ENCODE measurements around the gene RBBP4. TPM values are rescaled to one million over a fixed set of nuclear protein-coding genes. Genes with fewer than 3 reads are reported as not detected.
A peak's percentile ranks its signal among the peaks of the same experiment; 100 is the strongest.

The RBBP4 gene
- total RNA-seq, 1 experiment from 2014 or later: 141 TPM

- Histone ChIP-seq H3K27me3 (no peaks in the 10 kb centered on the region), H3K4me3 (no peak overlapping the region), H3K9me3 (no peaks in the 10 kb centered on the region), H3K36me3 (no peaks in the 10 kb centered on the region)
- DNase-seq: no peak
Measured at GRCh38 chr1:32727876-32728275, 76.9 kb downstream of the RBBP4 start.

GRCh38 chr1:32728413-32729077 is 77.5 kb downstream of the RBBP4 start:
- H3K27me3 ChIP-seq: no peaks in the 10 kb centered on the region
- H3K4me3 ChIP-seq: no peak overlapping the region
- H3K36me3 ChIP-seq: no peaks in the 10 kb centered on the region
- no peak for DNase-seq
- H3K9me3 ChIP-seq: no peaks in the 10 kb centered on the region

- H3K36me3 ChIP-seq: no peaks in the 10 kb centered on the region
- H3K27me3 ChIP-seq: no peaks in the 10 kb centered on the region
- no peaks in the 10 kb centered on the region for H3K9me3 ChIP-seq
- no peak overlapping the region for H3K4me3 ChIP-seq
- DNase-seq: peak; percentile 33
Measured at GRCh38 chr1:32729254-32730046, 78.4 kb downstream of the RBBP4 start.

GRCh38 chr1:32733582-32734321 is 82.7 kb downstream of the RBBP4 start:
- Histone ChIP-seq H3K9me3 (no peaks in the 10 kb centered on the region), H3K36me3 (no peaks in the 10 kb centered on the region), H3K4me3 (no peak overlapping the region), H3K27me3 (no peaks in the 10 kb centered on the region)
- no peak for DNase-seq

Other genes starting within 250 kb of the RBBP4 start
- gene ZBTB8B, start 186.1 kb upstream of the RBBP4 start, total RNA-seq (2014; rRNA removed; shearing (Covaris generic); ENCODE audit: low replicate concordance): not detected in 2 replicates
- 2.6 and 3.2 TPM in 2 replicates for gene ZBTB8A, start 111.8 kb upstream of the RBBP4 start, total RNA-seq (2014; rRNA removed; shearing (Covaris generic); ENCODE audit: low replicate concordance)
- 47.2 and 95.1 TPM in 2 replicates for gene ZBTB8OS, start 658 bp upstream of the RBBP4 start, total RNA-seq (2014; rRNA removed; shearing (Covaris generic); ENCODE audit: low replicate concordance)
- 50.0 and 51.2 TPM in 2 replicates for gene SYNC, start 51.6 kb downstream of the RBBP4 start, total RNA-seq (2014; rRNA removed; shearing (Covaris generic); ENCODE audit: low replicate concordance)
- 95.0 and 160 TPM in 2 replicates for gene YARS1, start 166.2 kb downstream of the RBBP4 start, total RNA-seq (2014; rRNA removed; shearing (Covaris generic); ENCODE audit: low replicate concordance)
- gene S100PBP, start 166.4 kb downstream of the RBBP4 start, total RNA-seq (2014; rRNA removed; shearing (Covaris generic); ENCODE audit: low replicate concordance): 28.5 and 38.5 TPM in 2 replicates
- 0.23 TPM in 1 of 2 replicates, not detected in the other for gene FNDC5, start 219.7 kb downstream of the RBBP4 start, total RNA-seq (2014; rRNA removed; shearing (Covaris generic); ENCODE audit: low replicate concordance)
- not detected in 2 replicates for gene HPCA, start 235.3 kb downstream of the RBBP4 start, total RNA-seq (2014; rRNA removed; shearing (Covaris generic); ENCODE audit: low replicate concordance)